Measurements from ENCODE around the gene PRKCA.

Gene PRKCA

DNA sequence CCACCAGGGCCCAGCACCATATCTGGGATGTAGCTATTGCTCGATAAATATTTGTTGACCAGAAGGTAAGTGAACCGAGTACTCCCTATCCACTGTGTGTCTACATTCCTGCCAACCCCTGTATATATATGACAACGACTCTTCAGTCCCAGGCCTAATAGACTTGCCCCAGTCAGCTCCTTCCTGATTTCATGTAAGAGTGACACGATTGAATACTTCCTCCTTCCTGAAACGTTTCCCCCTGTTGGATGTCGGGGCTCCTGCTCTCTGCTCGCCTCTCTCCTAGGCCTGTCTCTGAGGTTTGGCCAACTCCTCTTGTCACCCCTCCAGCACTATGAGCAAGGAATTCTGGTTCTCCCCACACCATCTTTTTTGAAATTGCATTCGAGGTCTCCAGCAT lies 178.9 kb downstream of the PRKCA start (continued):
- TF ChIP-seq ZNF8 (CRISPR knock-in tag; IDR thresholded peaks at IDR 0.05) = no peak
- TF ChIP-seq RARB (CRISPR knock-in tag; IDR thresholded peaks at IDR 0.05) = no peak
- no peak for TF ChIP-seq ARNTL (CRISPR knock-in tag; IDR thresholded peaks at IDR 0.05; ENCODE audit: borderline replicate concordance, low read depth)
- TF ChIP-seq OSR1 (CRISPR knock-in tag; IDR thresholded peaks at IDR 0.05) = no peak
- TF ChIP-seq SNAI2 (CRISPR knock-in tag; IDR thresholded peaks at IDR 0.05) = no peak
- no peak for TF ChIP-seq ESRRG (CRISPR knock-in tag; IDR thresholded peaks at IDR 0.05)
- TF ChIP-seq GLIS3 (CRISPR knock-in tag; IDR thresholded peaks at IDR 0.05) = no peak
- no peak for TF ChIP-seq ZC3H10 (CRISPR knock-in tag; IDR thresholded peaks at IDR 0.05)
- no peak for TF ChIP-seq ISL1 (CRISPR knock-in tag; IDR thresholded peaks at IDR 0.05)
- TF ChIP-seq, protein P1, sequence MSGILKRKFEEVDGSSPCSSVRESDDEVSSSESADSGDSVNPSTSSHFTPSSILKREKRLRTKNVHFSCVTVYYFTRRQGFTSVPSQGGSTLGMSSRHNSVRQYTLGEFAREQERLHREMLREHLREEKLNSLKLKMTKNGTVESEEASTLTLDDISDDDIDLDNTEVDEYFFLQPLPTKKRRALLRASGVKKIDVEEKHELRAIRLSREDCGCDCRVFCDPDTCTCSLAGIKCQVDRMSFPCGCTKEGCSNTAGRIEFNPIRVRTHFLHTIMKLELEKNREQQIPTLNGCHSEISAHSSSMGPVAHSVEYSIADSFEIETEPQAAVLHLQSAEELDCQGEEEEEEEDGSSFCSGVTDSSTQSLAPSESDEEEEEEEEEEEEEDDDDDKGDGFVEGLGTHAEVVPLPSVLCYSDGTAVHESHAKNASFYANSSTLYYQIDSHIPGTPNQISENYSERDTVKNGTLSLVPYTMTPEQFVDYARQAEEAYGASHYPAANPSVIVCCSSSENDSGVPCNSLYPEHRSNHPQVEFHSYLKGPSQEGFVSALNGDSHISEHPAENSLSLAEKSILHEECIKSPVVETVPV (CRISPR knock-in tag; IDR thresholded peaks at IDR 0.05) = no peak

DNA sequence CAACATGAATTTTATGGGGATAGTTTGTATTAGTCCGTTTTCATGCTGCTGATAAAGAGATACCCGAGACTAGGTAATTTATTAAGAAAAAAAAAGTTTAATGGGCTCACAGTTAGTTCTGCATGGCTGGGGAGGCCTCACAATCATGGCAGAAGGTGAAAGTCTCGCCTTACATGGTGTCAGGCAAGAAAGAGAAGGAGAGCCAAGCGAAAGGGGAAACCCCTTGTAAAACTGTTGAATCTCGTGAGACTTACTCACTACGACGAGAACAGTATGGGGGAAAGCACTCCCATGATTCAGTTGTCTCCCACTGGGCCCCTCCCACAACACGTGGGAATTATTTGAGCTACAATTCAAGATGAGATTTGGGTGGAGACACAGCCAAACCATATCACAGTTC lies 181.5 kb downstream of the PRKCA start:
- TF ChIP-seq, protein P1 (CRISPR knock-in tag; IDR thresholded peaks at IDR 0.05) = no peak
- TF ChIP-seq RARB (CRISPR knock-in tag; IDR thresholded peaks at IDR 0.05) (no peak), ZNF565 (CRISPR knock-in tag; conservative IDR thresholded peaks at IDR 0.05; ENCODE audit: low read depth) (no peak), ZNF8 (CRISPR knock-in tag; IDR thresholded peaks at IDR 0.05) (no peak), ZFP30 (CRISPR knock-in tag; IDR thresholded peaks at IDR 0.05) (no peak), ZNF70 (CRISPR knock-in tag; IDR thresholded peaks at IDR 0.05) (no peak), SNAI2 (CRISPR knock-in tag; IDR thresholded peaks at IDR 0.05) (no peak), OSR1 (CRISPR knock-in tag; IDR thresholded peaks at IDR 0.05) (no peak), GLIS3 (CRISPR knock-in tag; IDR thresholded peaks at IDR 0.05) (no peak), TOX (CRISPR knock-in tag; IDR thresholded peaks at IDR 0.05; ENCODE audit: borderline replicate concordance) (no peak), BACH2 (CRISPR knock-in tag; IDR thresholded peaks at IDR 0.05; ENCODE audit: borderline replicate concordance) (no peak), ARNTL (CRISPR knock-in tag; IDR thresholded peaks at IDR 0.05; ENCODE audit: borderline replicate concordance, low read depth) (no peak), ISL1 (CRISPR knock-in tag; IDR thresholded peaks at IDR 0.05) (no peak)
- TF ChIP-seq, protein P2, sequence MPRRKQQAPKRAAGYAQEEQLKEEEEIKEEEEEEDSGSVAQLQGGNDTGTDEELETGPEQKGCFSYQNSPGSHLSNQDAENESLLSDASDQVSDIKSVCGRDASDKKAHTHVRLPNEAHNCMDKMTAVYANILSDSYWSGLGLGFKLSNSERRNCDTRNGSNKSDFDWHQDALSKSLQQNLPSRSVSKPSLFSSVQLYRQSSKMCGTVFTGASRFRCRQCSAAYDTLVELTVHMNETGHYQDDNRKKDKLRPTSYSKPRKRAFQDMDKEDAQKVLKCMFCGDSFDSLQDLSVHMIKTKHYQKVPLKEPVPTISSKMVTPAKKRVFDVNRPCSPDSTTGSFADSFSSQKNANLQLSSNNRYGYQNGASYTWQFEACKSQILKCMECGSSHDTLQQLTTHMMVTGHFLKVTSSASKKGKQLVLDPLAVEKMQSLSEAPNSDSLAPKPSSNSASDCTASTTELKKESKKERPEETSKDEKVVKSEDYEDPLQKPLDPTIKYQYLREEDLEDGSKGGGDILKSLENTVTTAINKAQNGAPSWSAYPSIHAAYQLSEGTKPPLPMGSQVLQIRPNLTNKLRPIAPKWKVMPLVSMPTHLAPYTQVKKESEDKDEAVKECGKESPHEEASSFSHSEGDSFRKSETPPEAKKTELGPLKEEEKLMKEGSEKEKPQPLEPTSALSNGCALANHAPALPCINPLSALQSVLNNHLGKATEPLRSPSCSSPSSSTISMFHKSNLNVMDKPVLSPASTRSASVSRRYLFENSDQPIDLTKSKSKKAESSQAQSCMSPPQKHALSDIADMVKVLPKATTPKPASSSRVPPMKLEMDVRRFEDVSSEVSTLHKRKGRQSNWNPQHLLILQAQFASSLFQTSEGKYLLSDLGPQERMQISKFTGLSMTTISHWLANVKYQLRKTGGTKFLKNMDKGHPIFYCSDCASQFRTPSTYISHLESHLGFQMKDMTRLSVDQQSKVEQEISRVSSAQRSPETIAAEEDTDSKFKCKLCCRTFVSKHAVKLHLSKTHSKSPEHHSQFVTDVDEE (CRISPR knock-in tag; IDR thresholded peaks at IDR 0.05) = no peak
- TF ChIP-seq, protein P3, sequence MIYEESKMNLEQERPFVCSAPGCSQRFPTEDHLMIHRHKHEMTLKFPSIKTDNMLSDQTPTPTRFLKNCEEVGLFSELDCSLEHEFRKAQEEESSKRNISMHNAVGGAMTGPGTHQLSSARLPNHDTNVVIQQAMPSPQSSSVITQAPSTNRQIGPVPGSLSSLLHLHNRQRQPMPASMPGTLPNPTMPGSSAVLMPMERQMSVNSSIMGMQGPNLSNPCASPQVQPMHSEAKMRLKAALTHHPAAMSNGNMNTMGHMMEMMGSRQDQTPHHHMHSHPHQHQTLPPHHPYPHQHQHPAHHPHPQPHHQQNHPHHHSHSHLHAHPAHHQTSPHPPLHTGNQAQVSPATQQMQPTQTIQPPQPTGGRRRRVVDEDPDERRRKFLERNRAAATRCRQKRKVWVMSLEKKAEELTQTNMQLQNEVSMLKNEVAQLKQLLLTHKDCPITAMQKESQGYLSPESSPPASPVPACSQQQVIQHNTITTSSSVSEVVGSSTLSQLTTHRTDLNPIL (CRISPR knock-in tag; IDR thresholded peaks at IDR 0.05; ENCODE audit: low read depth) = no peak
- TF ChIP-seq, protein P4, sequence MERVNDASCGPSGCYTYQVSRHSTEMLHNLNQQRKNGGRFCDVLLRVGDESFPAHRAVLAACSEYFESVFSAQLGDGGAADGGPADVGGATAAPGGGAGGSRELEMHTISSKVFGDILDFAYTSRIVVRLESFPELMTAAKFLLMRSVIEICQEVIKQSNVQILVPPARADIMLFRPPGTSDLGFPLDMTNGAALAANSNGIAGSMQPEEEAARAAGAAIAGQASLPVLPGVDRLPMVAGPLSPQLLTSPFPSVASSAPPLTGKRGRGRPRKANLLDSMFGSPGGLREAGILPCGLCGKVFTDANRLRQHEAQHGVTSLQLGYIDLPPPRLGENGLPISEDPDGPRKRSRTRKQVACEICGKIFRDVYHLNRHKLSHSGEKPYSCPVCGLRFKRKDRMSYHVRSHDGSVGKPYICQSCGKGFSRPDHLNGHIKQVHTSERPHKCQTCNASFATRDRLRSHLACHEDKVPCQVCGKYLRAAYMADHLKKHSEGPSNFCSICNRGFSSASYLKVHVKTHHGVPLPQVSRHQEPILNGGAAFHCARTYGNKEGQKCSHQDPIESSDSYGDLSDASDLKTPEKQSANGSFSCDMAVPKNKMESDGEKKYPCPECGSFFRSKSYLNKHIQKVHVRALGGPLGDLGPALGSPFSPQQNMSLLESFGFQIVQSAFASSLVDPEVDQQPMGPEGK (CRISPR knock-in tag; IDR thresholded peaks at IDR 0.05; ENCODE audit: borderline replicate concordance) = no peak
- no peak for ATAC-seq

DNA sequence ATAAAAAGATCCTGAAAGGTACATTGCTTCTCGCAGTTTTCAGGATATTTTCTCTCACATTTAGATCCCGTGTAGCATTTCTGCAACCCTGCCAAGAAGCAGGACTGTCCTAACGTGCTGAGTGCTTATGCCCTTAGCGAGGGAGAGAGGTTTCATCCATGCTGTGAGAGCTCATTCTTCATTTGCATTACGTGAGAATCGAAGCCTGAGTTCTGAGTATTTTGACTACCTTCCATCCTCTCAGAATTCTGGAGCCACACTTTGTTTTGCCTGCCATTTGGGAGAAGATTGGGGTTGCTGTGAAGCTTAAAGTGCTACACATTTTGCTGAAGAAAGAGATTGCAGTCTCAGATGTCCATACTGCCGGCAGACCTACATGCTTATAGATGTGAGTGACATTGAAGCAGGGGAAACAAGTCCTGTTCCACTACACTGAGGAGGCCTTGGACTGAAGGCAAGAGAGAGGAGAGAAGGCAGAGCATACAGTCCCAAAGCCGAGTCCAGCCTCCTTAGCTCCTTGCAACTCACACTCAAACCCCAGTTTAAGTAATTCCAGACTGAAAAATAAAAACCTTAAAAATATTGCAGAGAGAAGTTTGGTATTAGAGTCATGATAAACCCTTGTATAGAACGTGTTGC lies 183.0 kb downstream of the PRKCA start:
- ATAC-seq = no peak; the same call in 1 of the 3 replicates
- TF ChIP-seq SNAI2 (CRISPR knock-in tag; IDR thresholded peaks at IDR 0.05) (no peak), GLIS3 (CRISPR knock-in tag; IDR thresholded peaks at IDR 0.05) (no peak), BACH2 (CRISPR knock-in tag; IDR thresholded peaks at IDR 0.05; ENCODE audit: borderline replicate concordance) (no peak), ZFP3 (CRISPR knock-in tag; IDR thresholded peaks at IDR 0.05) (no peak), RARB (CRISPR knock-in tag; IDR thresholded peaks at IDR 0.05) (no peak), ZFP30 (CRISPR knock-in tag; IDR thresholded peaks at IDR 0.05) (no peak), ZNF565 (CRISPR knock-in tag; conservative IDR thresholded peaks at IDR 0.05; ENCODE audit: low read depth) (no peak), ARNTL (CRISPR knock-in tag; IDR thresholded peaks at IDR 0.05; ENCODE audit: borderline replicate concordance, low read depth) (no peak)
- TF ChIP-seq, protein P5, sequence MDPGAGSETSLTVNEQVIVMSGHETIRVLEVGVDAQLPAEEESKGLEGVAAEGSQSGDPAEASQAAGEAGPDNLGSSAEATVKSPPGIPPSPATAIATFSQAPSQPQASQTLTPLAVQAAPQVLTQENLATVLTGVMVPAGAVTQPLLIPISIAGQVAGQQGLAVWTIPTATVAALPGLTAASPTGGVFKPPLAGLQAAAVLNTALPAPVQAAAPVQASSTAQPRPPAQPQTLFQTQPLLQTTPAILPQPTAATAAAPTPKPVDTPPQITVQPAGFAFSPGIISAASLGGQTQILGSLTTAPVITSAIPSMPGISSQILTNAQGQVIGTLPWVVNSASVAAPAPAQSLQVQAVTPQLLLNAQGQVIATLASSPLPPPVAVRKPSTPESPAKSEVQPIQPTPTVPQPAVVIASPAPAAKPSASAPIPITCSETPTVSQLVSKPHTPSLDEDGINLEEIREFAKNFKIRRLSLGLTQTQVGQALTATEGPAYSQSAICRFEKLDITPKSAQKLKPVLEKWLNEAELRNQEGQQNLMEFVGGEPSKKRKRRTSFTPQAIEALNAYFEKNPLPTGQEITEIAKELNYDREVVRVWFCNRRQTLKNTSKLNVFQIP (CRISPR knock-in tag; IDR thresholded peaks at IDR 0.05; ENCODE audit: borderline replicate concordance, low read depth) = no peak
- TF ChIP-seq, protein P4 (CRISPR knock-in tag; IDR thresholded peaks at IDR 0.05; ENCODE audit: borderline replicate concordance) = no peak
